Measurements from ENCODE around the gene PES1.

- no peak for TF ChIP-seq POLR2AphosphoS5 (IDR thresholded peaks at IDR 0.05)
- TF ChIP-seq, protein P1, sequence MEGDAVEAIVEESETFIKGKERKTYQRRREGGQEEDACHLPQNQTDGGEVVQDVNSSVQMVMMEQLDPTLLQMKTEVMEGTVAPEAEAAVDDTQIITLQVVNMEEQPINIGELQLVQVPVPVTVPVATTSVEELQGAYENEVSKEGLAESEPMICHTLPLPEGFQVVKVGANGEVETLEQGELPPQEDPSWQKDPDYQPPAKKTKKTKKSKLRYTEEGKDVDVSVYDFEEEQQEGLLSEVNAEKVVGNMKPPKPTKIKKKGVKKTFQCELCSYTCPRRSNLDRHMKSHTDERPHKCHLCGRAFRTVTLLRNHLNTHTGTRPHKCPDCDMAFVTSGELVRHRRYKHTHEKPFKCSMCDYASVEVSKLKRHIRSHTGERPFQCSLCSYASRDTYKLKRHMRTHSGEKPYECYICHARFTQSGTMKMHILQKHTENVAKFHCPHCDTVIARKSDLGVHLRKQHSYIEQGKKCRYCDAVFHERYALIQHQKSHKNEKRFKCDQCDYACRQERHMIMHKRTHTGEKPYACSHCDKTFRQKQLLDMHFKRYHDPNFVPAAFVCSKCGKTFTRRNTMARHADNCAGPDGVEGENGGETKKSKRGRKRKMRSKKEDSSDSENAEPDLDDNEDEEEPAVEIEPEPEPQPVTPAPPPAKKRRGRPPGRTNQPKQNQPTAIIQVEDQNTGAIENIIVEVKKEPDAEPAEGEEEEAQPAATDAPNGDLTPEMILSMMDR (IDR thresholded peaks at IDR 0.05), result no peak
Measured at GRCh38 chr22:30640361-30640760, 48.7 kb upstream of the PES1 start.
